PFSK-1 (cell line): Measurements from ENCODE around the gene KIF1C.

ENCODE experiments used
- FOXP2 ChIP-seq: optimal IDR thresholded peaks from 2 replicates; pipeline ENCODE3; 2011; ENCODE audit warnings: borderline replicate concordance, control low read depth, inconsistent platforms; ENCODE audit not compliant: insufficient read depth; ENCODE audit errors: extremely low read length, extremely low read depth
- POLR2AphosphoS5 ChIP-seq: IDR thresholded peaks from 2 replicates; pipeline ENCODE4 v1.6.1; 2012; ENCODE audit warnings: low read depth, mild to moderate bottlenecking, control low read depth, low read length, moderate library complexity
- SIN3A ChIP-seq: IDR thresholded peaks from 2 replicates; pipeline ENCODE4 v1.6.1; 2012; ENCODE audit warnings: mild to moderate bottlenecking, low read length, moderate library complexity, borderline replicate concordance; ENCODE audit not compliant: insufficient read depth
- TAF1 ChIP-seq: IDR thresholded peaks from 2 replicates; pipeline ENCODE4 v1.6.1; 2012; ENCODE audit warnings: low read length, control low read depth, borderline replicate concordance; ENCODE audit not compliant: insufficient read depth
- TF ChIP-seq, protein P1 (sequence below), 2 experiments: IDR thresholded peaks; 2 replicates each; pipeline versions ENCODE4 v1.6.1 to v1.8.0; 2011 to 2012; ENCODE audit warnings: low read depth in 2 of 2, low read length in 2 of 2, control low read depth in 1 of 2, inconsistent platforms in 1 of 2, mild to moderate bottlenecking in 1 of 2, moderate library complexity in 1 of 2; ENCODE audit not compliant: insufficient read depth in 1 of 2

Gene KIF1C

DNA sequence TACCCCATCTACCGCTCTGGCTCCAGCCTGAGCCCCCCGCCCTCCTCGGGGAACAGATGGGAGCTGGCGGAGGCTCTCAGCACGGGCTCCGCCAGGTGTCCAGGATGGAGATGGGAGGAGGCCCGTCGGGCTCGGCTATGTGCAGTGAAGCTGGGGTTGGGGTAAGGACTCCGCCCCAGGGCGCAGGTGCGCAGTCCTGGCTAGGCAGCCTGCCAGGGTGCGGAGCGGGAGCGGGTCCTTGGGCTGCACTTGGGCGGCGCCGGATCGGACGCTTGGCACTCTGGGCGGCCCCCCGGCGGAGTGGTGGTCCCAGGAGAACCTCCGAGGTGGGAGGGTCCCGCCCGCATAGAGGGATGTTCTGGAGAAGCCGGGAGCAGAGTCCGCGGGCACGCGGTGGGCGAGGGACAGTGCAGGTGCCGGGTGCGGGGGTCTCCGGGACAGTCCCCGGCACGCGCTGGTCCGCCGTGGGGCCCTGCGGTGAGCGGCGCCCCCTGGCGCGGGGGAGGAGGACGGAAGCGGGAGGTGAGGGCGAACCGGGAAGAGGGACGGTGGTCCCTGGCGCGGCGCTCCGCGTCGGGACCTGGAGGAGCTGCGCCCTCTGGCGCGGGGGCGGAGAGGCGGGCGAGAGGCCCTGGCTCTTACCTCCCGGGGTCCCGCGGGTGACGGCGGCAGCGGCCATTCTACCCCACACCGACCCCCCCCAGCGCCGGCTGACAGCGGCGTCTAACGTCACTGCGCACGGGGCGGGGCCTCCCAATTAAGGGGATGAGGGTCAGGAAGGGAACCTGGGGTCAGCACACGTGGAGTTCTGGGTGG, 10.6 kb upstream of the KIF1C start, which contains the start of gene CAMTA2:
CAMTA2 (minus strand) TSS at position 725 of the 816 bp plus-strand sequence. CDS start 1,453 bp downstream, outside the sequence.
- TF ChIP-seq FOXP2 (peak; percentile 85), POLR2AphosphoS5 (peak; percentile 86; the same call in 1 of the 2 replicates), TAF1 (peak; percentile 80), SIN3A (peak; percentile 45; the same call in 1 of the 2 replicates)
- TF ChIP-seq, protein P1, sequence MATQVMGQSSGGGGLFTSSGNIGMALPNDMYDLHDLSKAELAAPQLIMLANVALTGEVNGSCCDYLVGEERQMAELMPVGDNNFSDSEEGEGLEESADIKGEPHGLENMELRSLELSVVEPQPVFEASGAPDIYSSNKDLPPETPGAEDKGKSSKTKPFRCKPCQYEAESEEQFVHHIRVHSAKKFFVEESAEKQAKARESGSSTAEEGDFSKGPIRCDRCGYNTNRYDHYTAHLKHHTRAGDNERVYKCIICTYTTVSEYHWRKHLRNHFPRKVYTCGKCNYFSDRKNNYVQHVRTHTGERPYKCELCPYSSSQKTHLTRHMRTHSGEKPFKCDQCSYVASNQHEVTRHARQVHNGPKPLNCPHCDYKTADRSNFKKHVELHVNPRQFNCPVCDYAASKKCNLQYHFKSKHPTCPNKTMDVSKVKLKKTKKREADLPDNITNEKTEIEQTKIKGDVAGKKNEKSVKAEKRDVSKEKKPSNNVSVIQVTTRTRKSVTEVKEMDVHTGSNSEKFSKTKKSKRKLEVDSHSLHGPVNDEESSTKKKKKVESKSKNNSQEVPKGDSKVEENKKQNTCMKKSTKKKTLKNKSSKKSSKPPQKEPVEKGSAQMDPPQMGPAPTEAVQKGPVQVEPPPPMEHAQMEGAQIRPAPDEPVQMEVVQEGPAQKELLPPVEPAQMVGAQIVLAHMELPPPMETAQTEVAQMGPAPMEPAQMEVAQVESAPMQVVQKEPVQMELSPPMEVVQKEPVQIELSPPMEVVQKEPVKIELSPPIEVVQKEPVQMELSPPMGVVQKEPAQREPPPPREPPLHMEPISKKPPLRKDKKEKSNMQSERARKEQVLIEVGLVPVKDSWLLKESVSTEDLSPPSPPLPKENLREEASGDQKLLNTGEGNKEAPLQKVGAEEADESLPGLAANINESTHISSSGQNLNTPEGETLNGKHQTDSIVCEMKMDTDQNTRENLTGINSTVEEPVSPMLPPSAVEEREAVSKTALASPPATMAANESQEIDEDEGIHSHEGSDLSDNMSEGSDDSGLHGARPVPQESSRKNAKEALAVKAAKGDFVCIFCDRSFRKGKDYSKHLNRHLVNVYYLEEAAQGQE (IDR thresholded peaks at IDR 0.05; ENCODE audit: insufficient read depth in 1 of 2, low read depth in 2 of 2, low read length in 2 of 2): 0 out of 4 replicates have a peak, but pooled peaks of 1 of the 2 experiments have one; percentile 36

DNA sequence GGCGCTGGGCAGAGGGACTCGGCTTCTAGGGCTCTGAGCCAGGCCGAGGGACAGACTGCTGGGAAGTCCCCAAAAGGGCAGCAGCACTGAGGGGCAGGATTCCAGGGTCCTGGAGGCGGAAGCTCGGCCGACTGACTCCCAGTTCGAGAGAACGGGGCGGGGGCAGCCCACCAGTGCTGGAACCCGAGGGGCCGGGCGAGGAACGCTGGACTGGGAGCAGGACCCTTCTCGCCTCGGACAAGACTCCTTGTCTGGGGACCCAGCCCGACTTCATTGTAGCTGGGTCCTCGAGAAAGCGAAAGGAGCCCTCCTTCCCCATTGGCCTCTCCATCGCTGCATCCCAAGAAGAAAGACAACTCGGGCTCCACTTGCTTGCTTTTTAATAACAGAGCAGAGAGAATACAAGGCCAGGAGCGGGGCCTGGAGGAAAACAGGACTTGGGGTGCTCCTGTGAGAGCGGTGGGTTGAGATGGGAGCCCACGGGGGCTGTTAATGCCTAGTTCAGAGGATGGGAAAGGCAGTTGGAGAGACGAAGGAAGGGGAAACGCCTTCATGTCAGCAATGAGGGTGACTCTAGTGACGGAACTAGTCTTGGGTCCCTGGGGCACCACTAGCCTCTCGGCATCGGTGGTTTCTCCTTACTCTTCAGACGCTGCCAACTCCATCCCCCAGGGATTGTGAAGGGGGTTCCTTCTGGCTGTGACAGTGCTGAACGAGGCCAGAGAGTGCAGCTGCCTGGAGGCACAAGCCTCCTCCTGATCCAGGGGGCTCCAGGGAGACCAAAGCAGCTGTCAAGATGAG, 9.8 kb upstream of the KIF1C start:
- TF ChIP-seq POLR2AphosphoS5: no peak

DNA sequence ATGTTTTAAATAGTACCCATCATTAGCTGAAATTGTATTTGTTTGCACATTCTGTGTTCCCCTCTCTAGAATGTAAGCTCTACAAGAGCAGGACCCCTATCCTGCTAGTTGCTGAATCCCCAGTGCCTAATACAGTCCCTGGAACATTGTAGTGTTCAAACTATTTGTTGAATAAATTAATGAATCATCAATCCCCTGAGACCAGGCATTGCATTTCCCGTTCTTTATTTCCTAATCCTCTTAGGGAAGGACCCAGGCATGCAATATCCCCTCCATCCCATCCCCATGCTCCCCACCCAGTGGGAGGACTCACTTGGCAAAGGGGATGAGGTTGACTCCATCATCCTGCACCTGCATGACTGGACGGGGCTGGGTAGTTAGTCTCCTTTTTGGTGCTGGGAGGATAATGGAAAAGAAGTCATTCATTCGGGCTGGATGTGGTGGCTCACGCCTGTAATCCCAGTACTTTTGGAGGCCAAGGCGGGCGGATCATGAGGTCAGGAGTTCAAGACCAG, 3.6 kb upstream of the KIF1C start:
- TF ChIP-seq FOXP2 (no peak), SIN3A (no peak), TAF1 (no peak), POLR2AphosphoS5 (no peak)
- TF ChIP-seq, protein P1 (IDR thresholded peaks at IDR 0.05; ENCODE audit: insufficient read depth in 1 of 2, low read depth in 2 of 2, low read length in 2 of 2): no peak

DNA sequence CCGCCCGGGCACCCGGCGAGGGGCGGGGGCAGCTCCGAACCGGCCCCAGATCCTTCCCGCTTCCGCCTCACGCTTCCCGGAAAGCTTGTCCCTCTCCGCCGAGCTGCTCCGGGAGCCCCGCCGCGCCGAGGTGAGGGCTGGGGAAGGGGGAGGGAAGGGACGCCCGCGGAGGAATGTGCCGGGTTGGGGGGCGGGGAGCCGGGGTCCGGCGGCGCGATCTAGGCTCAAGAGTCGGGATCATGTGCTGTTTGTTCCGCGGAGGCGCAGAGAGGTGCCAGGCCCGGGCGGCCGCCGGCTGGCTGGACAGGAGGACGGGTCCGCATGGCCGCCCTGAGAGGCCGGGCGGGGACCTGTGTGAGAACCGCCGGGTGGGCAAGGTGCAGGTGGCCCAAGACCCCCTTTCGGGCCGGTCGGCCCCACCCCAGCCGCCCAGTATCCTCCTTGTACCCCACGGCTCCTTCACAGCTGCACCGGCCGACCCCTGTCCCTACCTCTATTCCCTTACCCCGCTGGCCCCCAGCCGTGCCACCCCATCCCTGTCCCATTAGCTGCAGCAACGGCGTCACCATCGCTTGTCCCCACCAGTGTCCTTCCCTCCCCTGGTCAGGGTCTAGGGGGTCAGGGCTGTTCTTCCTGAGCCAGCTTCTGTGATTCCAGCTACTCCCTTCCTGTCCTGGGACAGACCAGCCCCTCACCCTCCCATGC, 429 bp downstream of the KIF1C start:
- TF ChIP-seq SIN3A (no peak), POLR2AphosphoS5 (no peak), FOXP2 (no peak), TAF1 (no peak)

DNA sequence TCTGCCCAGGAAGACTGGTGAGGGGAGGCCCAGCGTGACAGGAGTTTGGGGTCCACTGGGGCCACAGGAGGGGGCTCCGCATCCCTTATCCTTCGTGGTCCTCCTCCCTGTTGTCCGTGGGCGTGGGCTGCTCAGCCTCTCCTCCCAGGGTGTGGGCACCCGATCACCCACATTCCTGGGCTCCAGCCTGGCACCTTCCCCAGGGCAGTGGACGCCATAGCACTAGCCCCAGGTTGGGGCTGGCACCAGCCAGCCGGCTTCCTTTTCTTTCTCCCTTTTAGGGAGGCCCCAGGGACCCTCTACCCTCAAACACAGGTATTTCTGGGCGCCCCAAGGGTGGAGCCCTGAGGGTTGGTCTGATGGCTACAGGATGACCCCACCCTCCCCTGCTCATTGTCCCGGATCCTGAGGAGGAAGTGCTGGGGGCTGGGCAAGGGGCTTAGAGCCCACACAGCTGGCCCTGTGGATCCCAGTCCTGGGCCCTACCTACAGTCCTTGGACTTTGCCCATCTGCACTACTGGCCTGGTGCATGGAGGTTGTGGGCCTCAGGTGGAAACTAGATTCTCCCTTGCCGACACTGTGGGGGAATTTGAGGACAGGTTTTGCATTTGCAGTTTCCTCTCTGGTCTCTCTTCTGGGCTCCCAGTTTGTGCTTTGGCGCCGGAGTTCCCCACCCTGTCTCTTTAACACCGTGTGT, 1.1 kb downstream of the KIF1C start:
- TF ChIP-seq SIN3A (no peak), FOXP2 (peak; percentile 39), POLR2AphosphoS5 (no peak), TAF1 (no peak)
- TF ChIP-seq, protein P1 (IDR thresholded peaks at IDR 0.05; ENCODE audit: insufficient read depth in 1 of 2, low read depth in 2 of 2, low read length in 2 of 2): no peak
